ENCODE results near the gene RTP4. TPM values are rescaled to one million over a fixed set of nuclear protein-coding genes. Genes with fewer than 3 reads are reported as not detected.

Gene RTP4
- total and polyA plus RNA-seq, 10 of the 15 experiments (the other 5 are each of a cell fraction or from before 2014, with no cell fraction given) = 2.2 to 6.5 (median 3.9) TPM

DNA sequence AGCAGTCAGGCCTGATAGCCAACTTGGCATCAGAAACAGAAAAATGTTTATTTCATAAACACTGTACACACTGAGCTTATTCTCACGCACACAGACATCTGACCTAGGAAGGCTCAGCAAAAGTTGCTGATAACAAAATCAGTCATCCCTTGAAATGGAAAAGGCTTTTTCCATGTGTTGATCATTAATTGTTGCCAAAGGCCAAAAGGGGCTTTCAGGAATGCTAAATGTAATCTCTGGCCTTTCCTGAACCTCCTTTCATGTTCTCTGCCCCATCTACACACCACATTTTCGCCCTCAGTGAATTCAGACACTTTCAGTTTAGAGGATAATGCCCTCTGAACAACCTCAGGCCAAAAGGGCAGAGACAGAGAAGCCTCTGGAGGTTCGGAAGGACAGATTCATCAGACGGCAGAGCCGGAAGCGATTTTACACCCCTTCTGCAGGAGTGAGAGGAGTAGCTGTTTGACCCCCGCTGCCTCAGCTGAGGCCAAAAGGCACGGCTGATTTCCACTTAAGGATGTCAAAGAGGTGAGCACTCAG is 14.5 kb downstream of the RTP4 start (continued):
- TF ChIP-seq JUNB (IDR thresholded peaks at IDR 0.05) (no peak), IKZF1 (conservative IDR thresholded peaks at IDR 0.05) (no peak), ZNF24 (IDR thresholded peaks at IDR 0.05) (no peak)

DNA sequence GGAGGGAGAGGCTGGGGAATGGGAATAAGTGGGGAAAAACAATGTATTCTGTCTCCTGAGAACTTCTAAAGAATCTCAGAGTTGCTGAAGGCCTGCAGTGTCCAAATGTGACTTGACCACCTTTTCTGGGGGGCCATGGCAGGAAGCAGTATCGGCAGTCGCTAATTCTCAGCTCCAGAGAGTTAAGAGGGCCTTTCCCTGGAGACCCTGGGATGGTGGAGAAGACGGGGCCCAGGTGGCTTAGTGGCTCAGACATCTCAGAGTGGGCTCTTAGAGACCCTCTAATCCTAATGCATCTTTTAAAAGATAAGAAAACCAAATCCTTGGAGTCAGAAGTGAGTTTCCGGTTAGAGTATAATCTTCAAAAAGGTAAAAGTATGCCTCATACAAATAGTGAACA is 15.1 kb downstream of the RTP4 start:
- ChIA-PET SMC1A (ENCODE audit: uncharacterized antibody, unreplicated experiment) (no interaction called here), RAD21 (ENCODE audit: unreplicated experiment) (interaction anchor here (0.6 kb wide), 1 partner anchor 15 kb away, joined by 3 read pairs; the partner anchor contains the start of gene RTP4), CTCF (no interaction called here), POLR2A (no interaction called here)
- H3K27me3 ChIP-seq (replicated peaks in 1 of 2; ENCODE audit: control insufficient read depth in 2 of 2, insufficient read depth in 2 of 2, low read length in 1 of 2) = no peaks in the 10 kb centered on the region
- in situ Hi-C loops (cut with MboI) (no loop called here), intact Hi-C loops (cut with micrococcal nuclease; ENCODE audit: unreplicated experiment) (no loop called here)
- no peaks in the 10 kb centered on the region for H3K79me2 ChIP-seq (ENCODE audit: control insufficient read depth, insufficient read depth, low read length)
- BruUV-seq (replicated peaks) = no TSS peak
- H2AFZ ChIP-seq (ENCODE audit: control insufficient read depth, low read depth, low read length) = no peak overlapping the region
- WGBS (ENCODE audit: insufficient coverage, insufficient replicate concordance, low lambda C conversion rate, missing lambda C conversion rate) = 62% methylated on average over 4 of the region's 4 CpGs
- TF ChIP-seq BCL11A (IDR thresholded peaks at IDR 0.05; ENCODE audit: low read depth, low read length) (no peak), GABPA (IDR thresholded peaks at IDR 0.05; ENCODE audit: low read depth) (no peak), KAT2A (conservative IDR thresholded peaks at IDR 0.05; ENCODE audit: control insufficient read depth, low read depth, low read length) (no peak), CBFB (IDR thresholded peaks at IDR 0.05; ENCODE audit: low read depth) (no peak), ZSCAN29 (IDR thresholded peaks at IDR 0.05) (no peak)
- no peak overlapping the region for H3K27ac ChIP-seq (ENCODE audit: control insufficient read depth, insufficient read depth)
- no peaks in the 10 kb centered on the region for H3K4me1 ChIP-seq (ENCODE audit: control insufficient read depth, insufficient read depth, low read length)
- no peaks in the 10 kb centered on the region for H3K36me3 ChIP-seq (ENCODE audit: control insufficient read depth in 2 of 2, insufficient read depth in 2 of 2, low read length in 1 of 2)
- no peak overlapping the region for H3K4me3 ChIP-seq
- no peaks in the 10 kb centered on the region for H4K20me1 ChIP-seq (ENCODE audit: control insufficient read depth, insufficient read depth)
- H3K9ac ChIP-seq (ENCODE audit: control insufficient read depth, insufficient read depth, low read length) = no peak overlapping the region
- DNase-seq (ENCODE audit: low read depth, low spot score) (no peak), FAIRE-seq (no peak), ATAC-seq (no peak)
- H3K9me3 ChIP-seq (replicated peaks; ENCODE audit: control insufficient read depth, insufficient read depth, low read length) = no peaks in the 10 kb centered on the region
- no peak overlapping the region for H3K4me2 ChIP-seq (ENCODE audit: control insufficient read depth, insufficient read depth)
